ENCODE measurements around the gene PRAMEF20. TPM values are rescaled to one million over a fixed set of nuclear protein-coding genes. Genes with fewer than 3 reads are reported as not detected.

PRAMEF20 gene
- total RNA-seq, 3 donors from 2014 or later = not detected

- no peak for DNase-seq (ENCODE audit: low spot score in 2 of 2)
- no peaks in the 10 kb centered on the region for H3K4me1 ChIP-seq
Observed at GRCh38 chr1:13465515-13465914, 55.3 kb downstream of the PRAMEF20 start.

GRCh38 chr1:13469343-13469742 lies 59.1 kb downstream of the PRAMEF20 start:
- DNase-seq (ENCODE audit: low spot score in 2 of 2) = no peak
- H3K36me3 ChIP-seq = no peaks in the 10 kb centered on the region
- no peaks in the 10 kb centered on the region for H3K27me3 ChIP-seq
- no peak overlapping the region for H3K27ac ChIP-seq
- no peak overlapping the region for H3K4me3 ChIP-seq
- H3K4me1 ChIP-seq = no peaks in the 10 kb centered on the region
- intact Hi-C loops (cut with DNase I; ENCODE audit: low total_unique reads) = no loop called here
- H3K9me3 ChIP-seq = peaks cover 0 to 1% of the 10 kb centered on the region in 2 donors
- TF ChIP-seq POLR2AphosphoS5 (IDR thresholded peaks at IDR 0.05) (no peak), CTCF (IDR thresholded peaks at IDR 0.05) (peak in 1 of 3 donors; percentile 18)

More at GRCh38 chr1:13465515-13465914, 55.3 kb downstream of the PRAMEF20 start:
- no peaks in the 10 kb centered on the region for H3K36me3 ChIP-seq
- no peaks in the 10 kb centered on the region for H3K27me3 ChIP-seq
- H3K9me3 ChIP-seq = no peaks in the 10 kb centered on the region
- H3K4me3 ChIP-seq = no peak overlapping the region
- intact Hi-C loops (cut with DNase I; ENCODE audit: low total_unique reads) = no loop called here
- TF ChIP-seq POLR2AphosphoS5 (IDR thresholded peaks at IDR 0.05) = no peak
- TF ChIP-seq POLR2A (IDR thresholded peaks at IDR 0.05) = no peak
- no peak for TF ChIP-seq CTCF (IDR thresholded peaks at IDR 0.05)
- no peak overlapping the region for H3K27ac ChIP-seq

Other genes with a start within 250 kb of the PRAMEF20 start
- gene HNRNPCL4, start 244.8 kb upstream of the PRAMEF20 start, total RNA-seq = not detected
- gene PRAMEF9, start 238.6 kb upstream of the PRAMEF20 start, total RNA-seq = not detected
- gene PRAMEF13, start 209.0 kb upstream of the PRAMEF20 start, total RNA-seq = not detected
- gene PRAMEF18, start 184.3 kb upstream of the PRAMEF20 start, total RNA-seq = not detected
- gene PRAMEF5, start 156.3 kb upstream of the PRAMEF20 start, total RNA-seq = not detected
- not detected for gene PRAMEF8, start 125.3 kb upstream of the PRAMEF20 start, total RNA-seq
- not detected for gene PRAMEF33, start 106.9 kb upstream of the PRAMEF20 start, total RNA-seq
- not detected for gene PRAMEF15, start 94.9 kb upstream of the PRAMEF20 start, total RNA-seq
- not detected for gene PRAMEF14, start 63.3 kb upstream of the PRAMEF20 start, total RNA-seq
- not detected for gene PRAMEF19, start 38.5 kb upstream of the PRAMEF20 start, total RNA-seq
- not detected for gene PRAMEF17, start 20.8 kb upstream of the PRAMEF20 start, total RNA-seq
- gene LRRC38, start 103.6 kb downstream of the PRAMEF20 start, total RNA-seq = under 1 TPM in 1 of 3 donors, not detected in 2; 0.15 TPM
- 10 to 100 TPM; 18.1 to 38.8 (median 29.2) TPM for gene PDPN, start 173.4 kb downstream of the PRAMEF20 start, total RNA-seq

Measured in breast epithelium (tissue), 4 donors.